Mesodermal cell (in vitro differentiated cells): ENCODE data around the gene STK33.

Source experiments
- H3K27ac ChIP-seq: 2 replicates; pipeline ENCODE4 v1.7.0; 2013; ENCODE audit warnings: mild to moderate bottlenecking, low read depth, low read length, moderate library complexity; ENCODE audit not compliant: severe bottlenecking
- H3K36me3 ChIP-seq: 2 replicates; pipeline ENCODE4 v1.7.1; 2013; ENCODE audit warnings: mild to moderate bottlenecking, low read length, moderate library complexity; ENCODE audit not compliant: control insufficient read depth, insufficient read depth
- H3K4me1 ChIP-seq: one replicate; pipeline ENCODE4 v1.7.1; 2013; ENCODE audit warnings: mild to moderate bottlenecking, low read length; ENCODE audit not compliant: insufficient read depth, control insufficient read depth, poor library complexity, severe bottlenecking
- H3K4me3 ChIP-seq: 2 replicates; pipeline ENCODE4 v1.7.0; 2013; ENCODE audit warnings: low read length, control low read depth, mild to moderate bottlenecking; ENCODE audit not compliant: insufficient read depth, poor library complexity, severe bottlenecking; ENCODE audit errors: extremely low read depth
- H3K9me3 ChIP-seq: 2 replicates; pipeline ENCODE4 v1.7.1; 2013; ENCODE audit warnings: mild to moderate bottlenecking, low read length, moderate library complexity; ENCODE audit not compliant: control insufficient read depth
- WGBS, 2 experiments: methylation state at CpG; one replicate each; pipeline ENCODE4 v1.1.5; 2013; ENCODE audit warnings: missing lambda C conversion rate in 2 of 2; ENCODE audit not compliant: insufficient coverage in 2 of 2; 5-methylcytosine and 5-hydroxymethylcytosine counted together

Gene STK33

DNA sequence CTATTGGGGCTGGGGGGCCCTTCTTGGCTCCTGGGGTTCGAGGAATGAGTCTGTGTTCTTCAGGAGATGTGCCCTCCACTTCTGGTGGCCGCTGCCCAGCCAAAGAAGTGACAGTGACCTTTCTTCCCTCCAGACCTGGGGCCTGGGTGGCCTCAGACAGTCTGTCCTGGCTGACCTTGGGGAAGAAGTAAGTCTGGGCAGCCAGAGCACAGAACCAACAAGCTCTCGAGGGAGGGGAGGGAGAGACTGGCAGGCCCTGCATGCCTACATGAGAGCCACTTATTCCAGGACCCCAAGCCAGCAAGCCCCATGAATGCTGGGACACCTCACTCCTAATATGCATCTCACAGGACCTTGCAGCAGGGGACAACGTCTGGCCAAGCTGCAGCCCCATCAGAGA, 27.1 kb upstream of the STK33 start:
- no peaks in the 10 kb centered on the region for H3K9me3 ChIP-seq
- H3K4me3 ChIP-seq, result no peak overlapping the region
- peaks cover 43% of the 10 kb centered on the region for H3K36me3 ChIP-seq
- 85 to 91% methylated on average over 4 of the region's 4 CpGs for WGBS, 2 experiments
- H3K4me1 ChIP-seq, result no peaks in the 10 kb centered on the region
- no peak overlapping the region for H3K27ac ChIP-seq

DNA sequence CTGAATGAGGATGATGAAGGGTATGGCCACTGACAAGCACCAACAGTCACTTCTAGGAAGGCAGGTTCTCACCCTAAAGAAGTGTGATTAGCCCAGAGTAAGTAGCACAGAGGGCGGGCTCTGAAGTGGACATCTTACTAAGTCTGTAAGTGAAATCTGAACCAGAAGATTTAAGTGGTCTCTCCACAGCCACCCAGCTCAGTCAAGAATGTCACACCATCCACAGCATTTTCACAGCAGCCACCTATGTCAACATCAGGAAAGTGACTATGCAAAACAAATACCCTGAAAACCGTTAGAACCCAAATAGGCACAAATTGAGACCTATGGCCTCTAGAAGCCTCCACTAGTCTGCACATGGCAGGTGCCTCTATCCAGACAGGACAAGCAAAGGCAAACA, 23.0 kb upstream of the STK33 start:
- no peak overlapping the region for H3K27ac ChIP-seq
- H3K4me3 ChIP-seq, result no peak overlapping the region
- WGBS, 2 experiments, result 60 to 89% methylated on average over 1 of the region's 2 CpGs
- H3K4me1 ChIP-seq, result peaks cover 3% of the 10 kb centered on the region
- no peaks in the 10 kb centered on the region for H3K9me3 ChIP-seq
- peaks cover 30% of the 10 kb centered on the region for H3K36me3 ChIP-seq

DNA sequence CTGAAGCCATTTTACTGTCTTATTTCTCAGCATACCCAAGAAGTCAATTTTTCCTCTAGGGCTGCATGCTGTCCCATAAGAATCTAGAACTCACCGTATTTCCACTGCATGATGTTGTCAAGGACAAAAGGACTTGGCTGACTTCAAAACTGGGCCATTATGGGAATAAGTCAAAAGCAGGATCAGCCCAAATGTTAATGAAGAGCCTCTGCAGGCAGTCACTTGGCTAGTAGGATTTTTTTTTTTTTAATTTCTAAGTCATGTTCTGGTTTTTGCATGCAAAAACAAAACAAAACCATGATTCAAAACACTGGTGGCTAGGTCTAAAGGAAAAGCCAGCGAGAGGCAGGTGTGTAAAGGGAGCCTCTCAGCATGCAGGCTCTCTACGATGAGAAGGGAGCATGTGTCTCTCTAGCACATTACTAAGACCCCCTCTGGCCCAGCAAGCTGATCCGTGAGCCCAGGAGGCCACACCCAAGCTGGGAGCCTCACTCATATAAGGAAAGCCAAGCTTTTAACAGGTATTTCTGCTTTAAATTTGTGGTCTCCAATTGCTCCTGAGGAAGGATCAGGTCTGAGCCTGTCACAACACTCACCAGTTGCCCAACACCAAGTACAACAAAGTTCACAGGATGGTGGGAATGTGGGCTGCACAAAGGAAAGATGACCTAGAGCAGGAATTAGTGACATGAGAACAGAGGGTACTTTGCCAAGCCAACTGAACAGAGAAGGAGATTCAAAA, 21.4 kb upstream of the STK33 start:
- 71 to 81% methylated on average over 4 of the region's 4 CpGs for WGBS, 2 experiments
- H3K27ac ChIP-seq, result no peak overlapping the region
- peaks cover 3% of the 10 kb centered on the region for H3K4me1 ChIP-seq
- H3K36me3 ChIP-seq, result peaks cover 29% of the 10 kb centered on the region
- H3K9me3 ChIP-seq, result no peaks in the 10 kb centered on the region
- H3K4me3 ChIP-seq, result no peak overlapping the region

DNA sequence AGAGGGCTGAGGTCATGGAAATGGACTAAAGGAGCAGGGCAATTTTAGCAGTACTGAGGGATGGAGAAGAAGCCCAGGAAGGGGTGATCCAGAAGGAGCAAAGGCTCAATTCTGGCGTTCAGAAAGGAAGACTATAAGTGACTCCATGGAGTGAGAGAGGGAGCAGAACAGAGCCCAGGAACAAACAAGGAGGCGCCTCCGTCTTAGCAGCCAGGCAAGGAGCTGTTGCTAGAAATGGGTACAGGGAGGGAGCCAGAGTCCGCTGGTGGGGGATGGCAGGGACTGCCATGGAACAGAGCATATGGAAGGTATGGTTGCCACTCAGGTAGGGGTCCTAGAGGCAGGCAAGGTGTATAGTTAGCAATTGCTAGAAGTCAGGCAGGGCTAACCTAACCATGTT, 20.5 kb upstream of the STK33 start:
- H3K9me3 ChIP-seq, result no peaks in the 10 kb centered on the region
- H3K4me3 ChIP-seq, result no peak overlapping the region
- H3K36me3 ChIP-seq, result peaks cover 24% of the 10 kb centered on the region
- H3K4me1 ChIP-seq, result peaks cover 3% of the 10 kb centered on the region
- H3K27ac ChIP-seq, result no peak overlapping the region
- WGBS, 2 experiments, result 92 to 96% methylated on average over 4 of the region's 4 CpGs

DNA sequence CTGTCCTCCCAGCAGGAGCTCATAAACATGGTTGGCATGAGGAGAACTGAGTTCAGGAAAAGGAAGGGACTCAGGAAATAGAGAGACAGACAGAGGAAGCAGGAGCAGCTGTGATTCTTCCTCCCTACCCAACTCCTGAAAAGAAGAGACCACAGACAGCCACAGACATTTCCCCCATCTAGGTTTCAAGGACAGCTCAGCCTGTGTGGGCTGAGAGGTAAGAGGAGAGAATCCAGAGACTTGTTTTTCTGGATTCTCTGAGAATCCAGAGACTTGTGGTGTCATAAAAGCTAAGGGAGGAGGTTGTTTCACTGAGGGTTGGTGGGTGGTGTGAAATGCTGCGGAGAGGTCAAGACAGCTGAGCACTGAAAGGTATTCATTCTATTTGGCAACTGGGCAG, 19.0 kb upstream of the STK33 start:
- no peak overlapping the region for H3K27ac ChIP-seq
- H3K4me3 ChIP-seq, result no peak overlapping the region
- H3K4me1 ChIP-seq, result peaks cover 3% of the 10 kb centered on the region
- H3K9me3 ChIP-seq, result no peaks in the 10 kb centered on the region
- peaks cover 24% of the 10 kb centered on the region for H3K36me3 ChIP-seq
- WGBS, 2 experiments, result 100% methylated on average over 1 of the region's 1 CpG

DNA sequence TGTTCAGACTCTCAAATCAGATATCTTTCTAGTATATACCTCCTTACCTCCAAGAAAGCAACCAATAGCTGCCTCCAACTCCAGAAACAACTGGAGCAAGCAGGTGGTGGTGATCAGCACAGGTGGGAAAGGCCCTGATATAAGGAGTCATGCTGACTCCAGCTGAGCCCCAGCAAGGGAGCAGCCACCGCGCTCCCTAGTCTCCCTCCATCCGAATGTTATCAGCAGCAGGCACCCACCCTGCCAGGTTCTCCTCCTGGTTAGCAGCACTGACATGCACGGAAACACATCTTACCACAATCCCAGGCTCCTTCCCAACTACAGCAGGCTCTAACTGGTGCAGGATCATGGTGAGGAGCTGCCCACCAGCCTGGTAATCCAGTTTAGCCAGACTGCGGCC, 18.5 kb upstream of the STK33 start:
- peaks cover 3% of the 10 kb centered on the region for H3K4me1 ChIP-seq
- H3K9me3 ChIP-seq, result no peaks in the 10 kb centered on the region
- 80 to 100% methylated on average over 1 to 5 of the region's 5 CpGs for WGBS, 2 experiments
- no peak overlapping the region for H3K27ac ChIP-seq
- no peak overlapping the region for H3K4me3 ChIP-seq
- H3K36me3 ChIP-seq, result peaks cover 23% of the 10 kb centered on the region

DNA sequence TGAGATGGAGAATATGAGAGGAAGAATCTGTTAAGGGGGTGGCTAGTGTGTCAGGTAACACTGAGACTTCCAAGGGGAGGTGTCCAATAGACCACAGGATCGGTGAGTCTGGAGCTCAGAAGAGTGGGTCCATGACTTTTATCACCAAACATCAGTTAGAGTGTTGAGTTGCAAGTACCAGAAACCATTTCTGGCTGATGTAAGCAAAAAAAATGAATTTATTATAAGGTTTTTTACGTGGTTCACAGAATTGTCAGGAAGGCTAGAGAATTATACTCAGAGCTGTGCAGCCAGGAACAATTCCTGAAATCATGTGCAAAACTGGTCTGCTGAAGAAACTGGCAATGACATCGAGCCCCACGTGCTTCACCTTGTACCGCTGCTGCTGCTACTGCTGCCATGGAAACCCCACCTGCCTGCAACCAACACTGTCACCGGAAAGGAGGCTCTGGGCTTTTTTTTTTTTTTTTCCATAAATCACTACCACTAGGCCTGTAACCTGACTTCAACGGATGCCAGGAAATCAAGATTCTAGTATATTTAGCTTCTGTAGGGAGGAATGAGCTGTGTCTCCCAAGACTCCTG, 16.6 kb upstream of the STK33 start:
- H3K36me3 ChIP-seq, result peaks cover 4% of the 10 kb centered on the region
- WGBS, 2 experiments, result 66 to 79% methylated on average over 5 to 6 of the region's 7 CpGs

DNA sequence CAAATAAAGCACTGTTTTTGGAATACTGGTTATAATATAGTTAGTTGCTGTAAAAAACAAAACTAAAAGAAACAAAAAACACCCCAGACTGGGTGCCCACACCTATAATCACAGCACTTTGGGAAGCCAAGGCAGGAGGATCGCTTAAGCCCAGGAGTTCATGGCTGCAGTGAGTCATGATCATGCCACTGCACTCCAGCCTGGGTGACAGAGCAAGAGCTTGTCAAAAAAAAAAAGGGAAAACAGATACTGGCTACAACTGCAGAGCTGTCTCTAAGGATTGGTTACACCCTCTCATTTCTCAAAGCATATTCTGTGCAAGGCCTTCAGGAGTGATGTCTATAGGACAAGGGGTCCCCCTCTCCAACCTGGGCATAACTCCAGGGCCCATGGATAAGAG, 14.6 kb upstream of the STK33 start:
- Histone ChIP-seq H3K36me3 (no peaks in the 10 kb centered on the region), H3K4me3 (no peak overlapping the region), H3K4me1 (peaks cover 8% of the 10 kb centered on the region), H3K27ac (no peak overlapping the region), H3K9me3 (no peaks in the 10 kb centered on the region)
- WGBS, 2 experiments, result 44 to 80% methylated on average over 1 of the region's 1 CpG

More for the DNA sequence above, 16.6 kb upstream of the STK33 start:
- H3K4me3 ChIP-seq, result no peak overlapping the region
- no peak overlapping the region for H3K27ac ChIP-seq
- H3K9me3 ChIP-seq, result no peaks in the 10 kb centered on the region
- peaks cover 8% of the 10 kb centered on the region for H3K4me1 ChIP-seq

DNA sequence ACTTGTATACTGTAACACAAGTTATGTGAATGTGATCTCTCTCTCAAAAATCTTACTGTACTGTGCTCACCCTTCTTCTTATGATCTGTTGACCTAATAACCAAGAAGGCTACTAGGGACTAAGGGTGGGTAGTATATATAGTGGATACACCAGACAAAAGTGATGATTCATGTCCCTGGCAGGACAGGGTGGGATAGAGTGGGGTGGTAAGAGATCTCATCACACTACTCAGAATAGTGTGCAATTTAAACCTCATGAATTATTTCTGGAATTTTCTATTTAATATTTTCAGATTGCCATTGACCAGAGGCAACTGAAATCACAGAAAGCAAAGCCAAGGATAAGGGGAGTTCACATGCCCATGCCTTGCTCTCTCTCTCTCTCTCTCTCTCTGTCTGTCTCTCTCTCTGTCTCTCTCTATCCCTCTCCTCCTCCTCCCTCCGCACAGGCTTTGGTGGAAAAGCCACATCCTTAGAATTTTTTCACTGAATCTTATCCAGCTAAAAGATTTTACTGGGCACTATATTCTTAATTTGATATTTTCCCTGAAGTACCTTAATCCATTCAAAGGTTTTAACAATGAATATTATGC, 12.0 kb upstream of the STK33 start:
- no peak overlapping the region for H3K4me3 ChIP-seq
- H3K9me3 ChIP-seq, result no peaks in the 10 kb centered on the region
- 100% methylated on average over 1 of the region's 1 CpG for WGBS, 2 experiments
- peaks cover 5% of the 10 kb centered on the region for H3K4me1 ChIP-seq
- H3K27ac ChIP-seq, result no peak overlapping the region
- no peaks in the 10 kb centered on the region for H3K36me3 ChIP-seq

DNA sequence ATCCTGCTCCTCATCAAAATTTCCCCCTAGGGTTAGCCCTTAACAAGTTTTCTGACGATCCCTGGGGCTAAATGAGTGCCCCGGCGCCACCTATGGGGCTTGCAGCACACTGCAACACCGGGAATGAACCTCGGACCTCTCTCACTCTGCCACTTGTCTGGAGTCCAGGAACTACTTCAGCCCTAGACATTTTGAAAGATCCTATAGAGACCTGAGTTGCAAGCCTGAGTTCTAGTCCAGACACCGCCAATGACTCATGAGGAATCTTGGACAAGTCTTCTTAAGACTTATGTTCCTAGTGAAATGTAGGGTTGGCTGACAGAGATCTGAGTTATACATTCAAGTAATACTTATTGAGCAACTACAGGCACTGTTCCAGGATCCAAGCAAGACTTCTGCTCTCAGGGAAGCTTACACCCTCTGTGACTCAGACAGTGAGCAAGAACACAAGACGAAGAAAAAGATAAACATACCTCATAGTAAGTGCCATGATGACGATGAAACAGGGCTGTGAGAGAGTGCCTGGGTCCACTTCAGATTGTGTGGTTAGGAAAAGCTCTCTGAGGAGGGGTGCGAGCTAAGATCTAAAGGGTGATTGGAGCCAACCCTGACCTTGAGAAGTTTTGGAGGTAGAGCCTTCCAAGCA, 10.2 kb upstream of the STK33 start:
- Histone ChIP-seq H3K4me3 (no peak overlapping the region), H3K4me1 (peaks cover 5% of the 10 kb centered on the region), H3K27ac (no peak overlapping the region), H3K36me3 (no peaks in the 10 kb centered on the region), H3K9me3 (no peaks in the 10 kb centered on the region)
- 24 to 25% methylated on average over 4 to 7 of the region's 9 CpGs for WGBS, 2 experiments
